DOHH2 (cell line): ENCODE data around the gene LRP2.

Source experiments
- CTCF ChIP-seq: fragments of 200-600 bp; sonication (generic); IDR thresholded peaks from one replicate; pipeline ENCODE4 v1.5.1; 2014; ENCODE audit warnings: antibody characterized with exemption, mild to moderate bottlenecking, low read depth, low read length; ENCODE audit not compliant: poor library complexity, severe bottlenecking
- EZH2phosphoT487 ChIP-seq: fragments of 200-600 bp; sonication (generic); IDR thresholded peaks from 2 replicates; pipeline ENCODE4 v1.6.1; 2017; ENCODE audit warnings: borderline replicate concordance, mild to moderate bottlenecking, antibody characterized with exemption, low read length, moderate library complexity, mixed read lengths

- TF ChIP-seq CTCF, result no peak
- no peak for TF ChIP-seq EZH2phosphoT487
Observed at GRCh38 chr2:169362894-169363559, 693 bp upstream of the LRP2 start.
